Skeletal muscle satellite cell (primary cell): ENCODE results near the gene MYLK3.

ENCODE experiments used
- H3K27me3 ChIP-seq: 2 replicates; pipeline ENCODE4 v1.7.0; 2013; ENCODE audit warnings: low read length; ENCODE audit not compliant: control insufficient read depth, insufficient read depth
- H3K36me3 ChIP-seq: 2 replicates; pipeline ENCODE4 v1.7.0; 2013; ENCODE audit warnings: mild to moderate bottlenecking, control low read depth, low read length; ENCODE audit not compliant: insufficient read depth
- H3K4me1 ChIP-seq: 2 replicates; pipeline ENCODE4 v1.7.0; 2013; ENCODE audit warnings: low read length; ENCODE audit not compliant: control insufficient read depth, insufficient read depth
- H3K4me2 ChIP-seq: 2 replicates; pipeline ENCODE4 v1.7.0; 2013; ENCODE audit warnings: mild to moderate bottlenecking, low read length
- H3K4me3 ChIP-seq: 2 replicates; pipeline ENCODE4 v1.7.0; 2013; ENCODE audit warnings: low read length
- H3K9ac ChIP-seq: 2 replicates; pipeline ENCODE4 v1.7.0; 2013; ENCODE audit warnings: mild to moderate bottlenecking, low read depth, low read length, moderate library complexity
- H3K9me3 ChIP-seq: replicated peaks from 2 replicates; pipeline ENCODE4 v1.7.0; 2013; ENCODE audit warnings: mild to moderate bottlenecking, control low read depth, low read length

MYLK3 gene

GRCh38 chr16:46756772-46757171 is 8.6 kb upstream of the MYLK3 start:
- Histone ChIP-seq H3K4me3 (no peak overlapping the region), H3K4me1 (no peaks in the 10 kb centered on the region), H3K36me3 (no peaks in the 10 kb centered on the region), H3K4me2 (no peak overlapping the region), H3K27me3 (peaks cover 47% of the 10 kb centered on the region), H3K9me3 (no peaks in the 10 kb centered on the region), H3K9ac (no peak overlapping the region)

- Histone ChIP-seq H3K36me3 (no peaks in the 10 kb centered on the region), H3K9ac (no peak overlapping the region), H3K9me3 (no peaks in the 10 kb centered on the region), H3K27me3 (peaks cover 30% of the 10 kb centered on the region), H3K4me1 (no peaks in the 10 kb centered on the region), H3K4me2 (no peak overlapping the region), H3K4me3 (no peak overlapping the region)
Measured at GRCh38 chr16:46753015-46753414, 4.9 kb upstream of the MYLK3 start.

- Histone ChIP-seq H3K4me2 (no peak overlapping the region), H3K27me3 (peaks cover 14% of the 10 kb centered on the region)
Measured at GRCh38 chr16:46751381-46751780, 3.2 kb upstream of the MYLK3 start.

DNA sequence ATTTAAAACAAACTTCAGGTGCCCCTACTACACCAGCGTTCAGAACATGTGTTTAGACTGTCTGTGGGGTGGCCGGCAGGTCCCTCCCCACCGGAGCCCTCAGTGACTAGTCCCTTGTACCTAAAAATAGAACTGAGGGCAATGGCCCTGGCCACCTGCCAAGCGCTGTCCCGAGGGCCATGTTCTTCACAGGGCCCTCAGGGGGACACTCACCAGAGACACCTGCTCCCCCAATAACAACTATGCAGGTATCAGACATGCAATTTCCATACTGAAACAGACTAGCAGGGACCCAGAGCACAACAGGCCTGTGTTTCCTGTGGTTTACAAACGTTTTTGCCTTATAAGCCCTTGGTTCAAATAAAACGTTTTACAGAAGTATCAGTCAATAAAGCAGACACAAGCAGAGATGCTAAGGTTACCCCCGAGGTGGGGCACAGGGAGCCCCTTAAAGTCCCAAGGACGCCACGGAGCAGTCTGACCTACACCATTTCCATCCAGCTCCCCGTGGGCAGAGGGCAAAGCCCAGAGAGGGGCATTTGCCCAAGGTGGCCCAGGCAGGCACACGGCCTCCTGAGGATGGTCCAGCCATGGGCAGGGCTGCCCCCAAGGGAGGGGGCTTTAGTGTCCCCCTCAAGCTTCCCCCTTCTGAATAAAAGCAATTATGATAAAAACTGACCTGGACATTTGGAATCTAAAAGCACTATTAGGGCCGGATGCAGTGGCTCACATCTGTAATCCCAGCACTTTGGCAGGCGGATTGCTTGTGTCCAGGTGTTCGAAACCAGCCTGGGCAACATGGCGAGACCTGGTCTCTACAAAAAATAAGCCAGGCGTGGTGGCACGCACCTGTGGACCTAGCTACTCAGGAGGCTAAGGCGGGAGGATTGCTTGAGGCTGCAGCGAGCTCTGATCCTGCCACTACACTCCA is 896 bp upstream of the MYLK3 start:
- no peak overlapping the region for H3K9ac ChIP-seq
- H3K4me1 ChIP-seq: no peaks in the 10 kb centered on the region
- no peaks in the 10 kb centered on the region for H3K9me3 ChIP-seq
- H3K27me3 ChIP-seq: peaks cover 9% of the 10 kb centered on the region
- no peak overlapping the region for H3K4me3 ChIP-seq
- H3K36me3 ChIP-seq: no peaks in the 10 kb centered on the region
- H3K4me2 ChIP-seq: no peak overlapping the region

More at GRCh38 chr16:46751381-46751780, 3.2 kb upstream of the MYLK3 start:
- H3K4me1 ChIP-seq: no peaks in the 10 kb centered on the region
- no peaks in the 10 kb centered on the region for H3K36me3 ChIP-seq
- no peak overlapping the region for H3K9ac ChIP-seq
- H3K4me3 ChIP-seq: no peak overlapping the region
- H3K9me3 ChIP-seq: no peaks in the 10 kb centered on the region

DNA sequence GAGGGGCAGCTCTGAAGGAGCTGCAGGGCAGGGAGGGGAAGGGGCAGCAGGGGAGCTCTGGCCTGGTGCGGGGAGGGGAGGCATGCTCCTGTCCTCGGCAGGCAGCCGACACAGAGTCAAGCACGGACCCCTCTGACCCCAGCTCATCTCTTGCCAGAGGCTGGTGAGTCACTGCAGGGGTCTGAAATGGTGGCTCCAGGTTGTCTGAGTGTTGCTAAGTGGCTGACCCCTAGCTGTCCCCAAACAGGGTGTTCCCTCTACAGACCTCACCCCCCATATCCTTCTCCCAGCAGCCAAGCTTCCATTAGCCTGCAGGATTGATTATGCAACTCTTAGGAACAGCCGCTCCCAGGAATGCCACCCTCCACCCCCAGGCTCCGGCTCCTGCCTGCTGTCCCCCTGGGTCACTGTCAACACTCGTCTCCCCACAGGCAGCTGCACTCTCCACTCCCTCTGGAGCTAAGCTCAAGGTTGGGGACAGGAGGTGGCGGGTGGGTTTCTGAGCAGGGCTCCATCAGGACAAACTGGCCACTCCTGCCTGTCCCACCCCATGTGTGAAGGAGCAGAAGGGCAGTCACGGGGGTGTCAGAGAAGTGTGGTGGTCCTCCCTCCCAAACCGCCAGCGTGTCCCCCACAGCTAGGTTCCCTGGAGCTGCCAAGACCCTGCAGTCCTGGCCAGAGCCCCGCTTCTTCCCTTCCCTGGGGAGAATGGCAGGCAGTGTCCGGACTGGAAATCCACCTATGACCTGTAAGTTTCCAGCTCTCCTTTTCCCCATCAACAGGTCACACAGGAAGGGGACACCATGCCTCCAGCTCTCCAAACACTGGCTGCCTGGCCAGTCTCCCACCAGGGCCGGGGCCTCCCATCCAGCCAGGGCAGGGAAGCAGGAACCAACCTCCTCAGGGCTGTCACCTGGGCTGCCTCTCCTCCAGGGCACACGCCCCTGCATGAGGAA is 1.0 kb downstream of the MYLK3 start:
- Histone ChIP-seq H3K27me3 (peaks cover 9% of the 10 kb centered on the region), H3K9ac (no peak overlapping the region), H3K4me3 (no peak overlapping the region), H3K36me3 (no peaks in the 10 kb centered on the region), H3K9me3 (no peaks in the 10 kb centered on the region), H3K4me1 (peaks cover 7% of the 10 kb centered on the region), H3K4me2 (no peak overlapping the region)

- H3K4me1 ChIP-seq: peaks cover 7% of the 10 kb centered on the region
- H3K9me3 ChIP-seq: no peaks in the 10 kb centered on the region
- H3K4me2 ChIP-seq: no peak overlapping the region
- peaks cover 5% of the 10 kb centered on the region for H3K27me3 ChIP-seq
- H3K4me3 ChIP-seq: no peak overlapping the region
- no peaks in the 10 kb centered on the region for H3K36me3 ChIP-seq
- H3K9ac ChIP-seq: no peak overlapping the region
Measured at GRCh38 chr16:46745617-46746016, 2.5 kb downstream of the MYLK3 start.

- Histone ChIP-seq H3K9ac (no peak overlapping the region), H3K4me2 (peak overlapping the region; percentile 30), H3K4me3 (peak overlapping the region; percentile 2), H3K4me1 (peaks cover 7% of the 10 kb centered on the region), H3K36me3 (no peaks in the 10 kb centered on the region), H3K27me3 (no peaks in the 10 kb centered on the region), H3K9me3 (no peaks in the 10 kb centered on the region)
Measured at GRCh38 chr16:46743232-46743719, 4.9 kb downstream of the MYLK3 start.

DNA sequence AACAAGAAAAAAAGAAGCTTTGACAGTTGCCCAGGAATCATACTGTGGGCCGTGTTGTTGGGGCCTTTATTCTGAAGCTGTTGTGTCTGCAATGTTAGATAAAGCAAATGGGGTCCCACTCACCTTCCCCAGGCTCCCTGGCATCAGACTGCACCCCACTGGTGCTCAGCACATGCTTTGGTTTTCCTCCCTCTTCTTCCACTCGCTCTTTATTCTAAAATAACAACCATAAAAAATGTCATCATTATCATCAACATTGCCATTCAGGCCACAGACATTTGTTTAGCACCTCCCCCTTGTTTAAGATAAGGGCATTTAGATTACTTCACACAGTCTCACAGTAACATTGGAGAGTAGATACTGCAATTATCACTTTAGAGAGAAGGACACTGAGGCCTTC is 8.2 kb downstream of the MYLK3 start:
- Histone ChIP-seq H3K4me1 (peaks cover 7% of the 10 kb centered on the region), H3K9me3 (no peaks in the 10 kb centered on the region), H3K9ac (no peak overlapping the region), H3K4me3 (no peak overlapping the region), H3K27me3 (no peaks in the 10 kb centered on the region), H3K4me2 (no peak overlapping the region), H3K36me3 (no peaks in the 10 kb centered on the region)

DNA sequence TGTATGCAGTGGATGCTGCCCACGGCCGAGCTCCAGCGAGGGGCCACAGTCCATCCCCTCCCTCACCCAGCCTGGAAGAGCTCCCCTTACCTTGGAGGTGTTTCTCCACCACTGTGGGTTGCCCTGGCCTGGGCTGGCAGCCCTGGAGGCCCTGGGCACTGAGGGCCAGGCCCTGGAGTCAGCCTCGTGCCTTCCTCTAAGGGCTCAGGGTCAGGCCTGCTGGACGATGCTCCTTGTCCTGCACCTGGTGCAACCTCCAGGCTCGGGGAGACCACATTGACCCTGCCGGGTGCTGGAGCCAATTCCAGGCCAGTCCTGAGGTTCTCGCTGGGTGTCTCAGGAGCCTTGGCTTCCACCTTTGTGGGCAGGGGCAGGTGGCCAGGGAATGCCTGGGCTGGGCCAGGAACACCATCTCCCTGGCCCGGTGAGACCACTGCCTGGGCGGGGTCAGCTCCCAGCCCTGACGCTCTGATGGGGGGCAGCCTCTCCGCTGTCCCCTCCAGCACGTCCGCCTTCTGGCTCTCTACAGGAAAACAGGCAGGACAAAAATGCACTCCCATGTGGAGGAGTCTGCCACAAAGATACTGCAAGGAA is 10.4 kb downstream of the MYLK3 start:
- Histone ChIP-seq H3K9me3 (no peaks in the 10 kb centered on the region), H3K27me3 (peaks cover 9% of the 10 kb centered on the region), H3K4me3 (no peak overlapping the region), H3K4me2 (no peak overlapping the region), H3K4me1 (no peaks in the 10 kb centered on the region), H3K36me3 (no peaks in the 10 kb centered on the region), H3K9ac (no peak overlapping the region)

- Histone ChIP-seq H3K4me2 (no peak overlapping the region), H3K27me3 (peaks cover 9% of the 10 kb centered on the region), H3K4me1 (no peaks in the 10 kb centered on the region)
Measured at GRCh38 chr16:46736695-46737094, 11.4 kb downstream of the MYLK3 start.

DNA sequence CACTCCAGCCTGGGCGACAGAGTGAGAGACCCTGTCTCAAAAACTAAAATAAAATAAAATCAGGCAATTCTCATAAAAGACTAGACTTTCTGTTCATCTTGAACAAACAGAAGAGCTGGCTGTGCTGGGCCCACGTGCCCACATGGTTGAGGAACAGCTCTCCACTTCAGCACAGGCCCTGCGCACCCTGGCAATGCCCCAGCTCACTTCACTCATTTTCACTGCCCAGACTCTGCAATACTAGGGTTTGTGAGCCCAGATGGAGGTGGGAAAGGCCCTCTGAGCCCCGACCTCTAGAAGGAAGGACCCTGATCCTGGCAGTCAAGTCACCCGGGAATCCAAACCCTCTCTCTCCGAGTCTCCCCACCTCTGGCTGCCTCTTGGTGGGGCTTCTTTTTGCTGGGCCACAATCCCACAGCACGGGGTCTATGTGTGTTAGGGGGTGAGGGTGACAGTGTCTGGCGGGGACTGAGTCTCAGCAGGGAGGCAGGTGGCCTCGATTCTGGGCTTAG is 14.8 kb downstream of the MYLK3 start:
- Histone ChIP-seq H3K9me3 (no peaks in the 10 kb centered on the region), H3K4me3 (no peak overlapping the region), H3K4me1 (no peaks in the 10 kb centered on the region), H3K4me2 (no peak overlapping the region), H3K9ac (no peak overlapping the region), H3K36me3 (no peaks in the 10 kb centered on the region), H3K27me3 (peaks cover 16% of the 10 kb centered on the region)

More at GRCh38 chr16:46736695-46737094, 11.4 kb downstream of the MYLK3 start:
- Histone ChIP-seq H3K36me3 (no peaks in the 10 kb centered on the region), H3K4me3 (no peak overlapping the region), H3K9me3 (no peaks in the 10 kb centered on the region), H3K9ac (no peak overlapping the region)
